ENCODE measurements around the gene MTHFD2L. TPM values are rescaled to one million over a fixed set of nuclear protein-coding genes. Genes with fewer than 3 reads are reported as not detected.

MTHFD2L gene
- total and polyA plus RNA-seq, 10 of the 15 experiments (the other 5 are each of a cell fraction or from before 2014, with no cell fraction given) = 4.8 to 25.4 (median 14.4) TPM

GRCh38 chr4:74217365-74217764 lies 59.4 kb downstream of the MTHFD2L start:
- Histone ChIP-seq H3K4me2 (ENCODE audit: control insufficient read depth, insufficient read depth) (no peak overlapping the region), H3K9me3 (replicated peaks; ENCODE audit: control insufficient read depth, insufficient read depth, low read length) (no peaks in the 10 kb centered on the region), H3K9ac (ENCODE audit: control insufficient read depth, insufficient read depth, low read length) (no peak overlapping the region), H4K20me1 (ENCODE audit: control insufficient read depth, insufficient read depth) (no peaks in the 10 kb centered on the region), H3K27ac (ENCODE audit: control insufficient read depth, insufficient read depth) (no peak overlapping the region), H2AFZ (ENCODE audit: control insufficient read depth, low read depth, low read length) (no peak overlapping the region), H3K4me1 (ENCODE audit: control insufficient read depth, insufficient read depth, low read length) (no peaks in the 10 kb centered on the region), H3K79me2 (ENCODE audit: control insufficient read depth, insufficient read depth, low read length) (no peaks in the 10 kb centered on the region), H3K4me3 (no peak overlapping the region), H3K27me3 (replicated peaks in 1 of 2; ENCODE audit: control insufficient read depth in 2 of 2, insufficient read depth in 2 of 2, low read length in 1 of 2) (no peaks in the 10 kb centered on the region), H3K36me3 (ENCODE audit: control insufficient read depth in 2 of 2, insufficient read depth in 2 of 2, low read length in 1 of 2) (no peaks in the 10 kb centered on the region)
- DNase-seq (ENCODE audit: low read depth, low spot score) = no peak
- CTCF ChIA-PET = interaction anchor here (1.4 to 6.1 kb wide), 3 partner anchors 12 to 28 kb away, joined by 3 to 48 read pairs (median 7); no protein-coding TSS in a partner anchor
- ATAC-seq = no peak
- intact Hi-C loops (cut with micrococcal nuclease; ENCODE audit: unreplicated experiment) (no loop called here), in situ Hi-C loops (cut with MboI) (no loop called here)
- TF ChIP-seq CTCF (IDR thresholded peaks at IDR 0.05 in 2 of 3, conservative IDR thresholded peaks at IDR 0.05 in 1 of 3; ENCODE audit: control insufficient read depth in 2 of 3, extremely low read depth in 1 of 3, insufficient read depth in 1 of 3, low read depth in 3 of 3, low read length in 3 of 3) (no peak), BCL11A (IDR thresholded peaks at IDR 0.05; ENCODE audit: low read depth, low read length) (no peak), ZNF384 (IDR thresholded peaks at IDR 0.05; ENCODE audit: borderline replicate concordance, low read depth, low read length) (no peak), HDGF (IDR thresholded peaks at IDR 0.05) (no peak), ZNF217 (IDR thresholded peaks at IDR 0.05) (no peak), ZSCAN29 (IDR thresholded peaks at IDR 0.05) (no peak), RELA (IDR thresholded peaks at IDR 0.05; ENCODE audit: borderline replicate concordance, partially characterized antibody) (no peak), USF2 (IDR thresholded peaks at IDR 0.05; ENCODE audit: borderline replicate concordance, low read depth, low read length) (no peak), SRF (IDR thresholded peaks at IDR 0.05; ENCODE audit: low read depth in 2 of 2, low read length in 2 of 2) (no peak), NFYA (IDR thresholded peaks at IDR 0.05; ENCODE audit: borderline replicate concordance, low read depth, low read length) (no peak), CBFB (IDR thresholded peaks at IDR 0.05; ENCODE audit: low read depth) (no peak), ZNF274 (IDR thresholded peaks at IDR 0.05; ENCODE audit: insufficient read depth, insufficient read length) (no peak), ETV6 (conservative IDR thresholded peaks at IDR 0.05 in 1 of 2, IDR thresholded peaks at IDR 0.05 in 1 of 2; ENCODE audit: borderline replicate concordance in 1 of 2, low read depth in 1 of 2) (no peak), TAF1 (IDR thresholded peaks at IDR 0.05; ENCODE audit: borderline replicate concordance, low read depth, low read length) (no peak), MTA3 (IDR thresholded peaks at IDR 0.05; ENCODE audit: borderline replicate concordance, low read length) (no peak)
- POLR2A ChIA-PET = no interaction called here
- BruUV-seq (replicated peaks) = no TSS peak
- 96% methylated on average over 3 of the region's 3 CpGs for WGBS (ENCODE audit: insufficient coverage, insufficient replicate concordance, low lambda C conversion rate, missing lambda C conversion rate)
- SMC1A ChIA-PET (ENCODE audit: uncharacterized antibody, unreplicated experiment) = interaction anchor here (1.4 to 1.6 kb wide), 4 partner anchors 12 to 50 kb away, joined by 3 to 6 read pairs (median 4); no protein-coding TSS in a partner anchor
- RAD21 ChIA-PET (ENCODE audit: unreplicated experiment) = no interaction called here
- FAIRE-seq = no peak
